HepG2 (cell line): ENCODE measurements around the gene APOD. TPM values are rescaled to one million over a fixed set of nuclear protein-coding genes. Genes with fewer than 3 reads are reported as not detected.

ENCODE experiments used
- ATAC-seq: fragments of 200-7000 bp; cut with Tn5 transposase; 3 replicates; pipeline ENCODE4 v1.9.1; 2020; ENCODE audit warnings: mild to moderate bottlenecking, moderate library complexity
- BruUV-seq: library from RNA; stranded (reverse); fragments of 400-500 nt; replicated peaks from 2 replicates; lab custom pipeline; 2021; lab: Mats Ljungman, UMichigan
- CTCF ChIA-PET: fragments of 300-600 bp; formaldehyde crosslinking; extraction: SDS; loops from one replicate; lab custom pipeline; 2021; ENCODE audit warnings: low total read pairs, inconsistent platforms, low intra/inter-chr PET ratio; lab: Yijun Ruan, JAX
- POLR2A ChIA-PET: fragments of 350-600 bp; sonication (Branson Sonifier 250); formaldehyde crosslinking; loops from one replicate; lab custom pipeline; 2020; ENCODE audit warnings: antibody characterized with exemption, inconsistent platforms; lab: Yijun Ruan, JAX
- DNase-seq: peaks from one replicate; pipeline ENCODE4 v3.0.0-alpha.2; 2015; ENCODE audit warnings: low spot score
- FAIRE-seq: peaks from 3 replicates; lab custom pipeline; 2011; peaks lifted over from hg19 to GRCh38; lab: Jason Lieb, UNC
- H2AFZ ChIP-seq: one replicate; pipeline ENCODE4 v1.6.1; 2011; ENCODE audit warnings: low read length, inconsistent platforms
- H3K27ac ChIP-seq: fragments of 300-600 bp; 3 replicates; pipeline ENCODE4 v1.8.0; 2011; ENCODE audit warnings: mixed run types, mild to moderate bottlenecking, mixed read lengths, low read length, inconsistent platforms; ENCODE audit not compliant: insufficient read depth; ENCODE audit errors: extremely low read length
- H3K27me3 ChIP-seq, 2 experiments: fragments of 200-600 bp in 1 of 2; 2 replicates in 1 of 2; 3 replicates in 1 of 2; pipeline versions ENCODE4 v1.6.0 to v1.8.0; 2011; ENCODE audit warnings: low read length in 2 of 2, mild to moderate bottlenecking in 2 of 2, moderate library complexity in 2 of 2, inconsistent platforms in 1 of 2; ENCODE audit not compliant: insufficient read depth in 2 of 2, control insufficient read depth in 1 of 2
- H3K36me3 ChIP-seq, 2 experiments: fragments of 200-600 bp in 1 of 2; replicated peaks in 1 of 2; 2 replicates in 1 of 2; 3 replicates in 1 of 2; pipeline versions ENCODE4 v1.5.1 to v1.8.0; 2011; ENCODE audit warnings: low read length in 2 of 2, inconsistent platforms in 1 of 2; ENCODE audit not compliant: insufficient read depth in 2 of 2, control insufficient read depth in 1 of 2
- H3K4me1 ChIP-seq: 2 replicates; pipeline ENCODE4 v1.5.1; 2012; ENCODE audit warnings: low read length, inconsistent platforms; ENCODE audit not compliant: insufficient read depth
- H3K4me2 ChIP-seq: 2 replicates; pipeline ENCODE4 v1.6.0; 2011; ENCODE audit warnings: low read depth, low read length, inconsistent platforms
- H3K4me3 ChIP-seq, 3 experiments: fragments of 200-600 bp in 1 of 3; sonication (generic), shearing (Covaris generic) in 1 of 3; replicated peaks in 1 of 3; 2 replicates each; pipeline ENCODE4 v1.5.1; 2011 to 2016; ENCODE audit warnings: low read length in 3 of 3, inconsistent platforms in 2 of 3, low read depth in 2 of 3, mild to moderate bottlenecking in 2 of 3, control low read depth in 1 of 3, mixed read lengths in 1 of 3; ENCODE audit not compliant: insufficient read depth in 1 of 3
- H3K79me2 ChIP-seq: one replicate; pipeline ENCODE4 v1.6.1; 2011; ENCODE audit warnings: low read length, inconsistent platforms; ENCODE audit not compliant: insufficient read depth
- H3K9ac ChIP-seq: 2 replicates; pipeline ENCODE4 v1.6.0; 2011; ENCODE audit warnings: mild to moderate bottlenecking, low read depth, low read length, inconsistent platforms; ENCODE audit not compliant: insufficient read depth
- H3K9me3 ChIP-seq: 2 replicates; pipeline ENCODE4 v1.5.1; 2012; ENCODE audit warnings: mild to moderate bottlenecking, low read length
- H4K20me1 ChIP-seq: 2 replicates; pipeline ENCODE4 v1.6.0; 2011; ENCODE audit warnings: inconsistent platforms, mild to moderate bottlenecking, low read length, moderate library complexity; ENCODE audit not compliant: insufficient read depth
- ADNP ChIP-seq: sonication (generic); formaldehyde crosslinking; IDR thresholded peaks from 2 replicates; pipeline ENCODE4 v1.4.0; 2020; ENCODE audit warnings: missing genetic modification reagents
- DNMT3B ChIP-seq: conservative IDR thresholded peaks from 2 replicates; pipeline ENCODE4 v1.6.1; 2016; ENCODE audit warnings: missing biosample characterization, control low read depth
- GFI1 ChIP-seq: sonication (generic); formaldehyde crosslinking; IDR thresholded peaks from 2 replicates; pipeline ENCODE4 v1.5.0; 2020; ENCODE audit warnings: missing genetic modification reagents, mild to moderate bottlenecking, borderline replicate concordance
- HNRNPUL1 ChIP-seq: fragments of 200-400 bp; formaldehyde crosslinking; IDR thresholded peaks from 2 replicates; pipeline ENCODE4 v1.6.1; 2017; ENCODE audit warnings: low read depth, mild to moderate bottlenecking, low read length, moderate library complexity
- HOXA7 ChIP-seq: sonication (generic); formaldehyde crosslinking; IDR thresholded peaks from 2 replicates; pipeline ENCODE4 v1.8.1; 2022; ENCODE audit warnings: mild to moderate bottlenecking, missing genetic modification reagents, moderate library complexity
- MXD4 ChIP-seq: IDR thresholded peaks from 2 replicates; pipeline ENCODE4 v1.6.1; 2016; ENCODE audit warnings: mild to moderate bottlenecking, missing biosample characterization, missing genetic modification reagents
- RELA ChIP-seq: sonication (generic); formaldehyde crosslinking; IDR thresholded peaks from 2 replicates; pipeline ENCODE4 v1.4.0; 2020; ENCODE audit warnings: missing genetic modification reagents
- ZFP36L2 ChIP-seq: sonication (generic); formaldehyde crosslinking; IDR thresholded peaks from 2 replicates; pipeline ENCODE4 v1.4.0; 2020; ENCODE audit warnings: missing genetic modification reagents
- ZKSCAN5 ChIP-seq: sonication (generic); formaldehyde crosslinking; IDR thresholded peaks from 2 replicates; pipeline ENCODE4 v1.5.1; 2020; ENCODE audit warnings: mild to moderate bottlenecking, missing genetic modification reagents
- ZNF34 ChIP-seq: sonication (generic); formaldehyde crosslinking; IDR thresholded peaks from 2 replicates; pipeline ENCODE4 v1.4.0; 2020; ENCODE audit warnings: mild to moderate bottlenecking, missing genetic modification reagents, borderline replicate concordance
- ZNF644 ChIP-seq: IDR thresholded peaks from 2 replicates; pipeline ENCODE4 v1.6.1; 2016; ENCODE audit warnings: low read depth
- WGBS: methylation state at CpG from one replicate; pipeline ENCODE4 v1.1.6; 2017; ENCODE audit warnings: low lambda C conversion rate; 5-methylcytosine and 5-hydroxymethylcytosine counted together
- in situ Hi-C: cut with HindIII; loops from 2 replicates; pipeline ENCODE4 v1.10.0; 2017; ENCODE audit warnings: low pct_unique_long_range_greater_than_20kb; ENCODE audit not compliant: extremely low pct_ligation_motif_present
- intact Hi-C: fragments of 100-400 bp; cut with micrococcal nuclease; formaldehyde crosslinking; loops from one replicate; pipeline ENCODE4 v1.10.0; 2022; ENCODE audit not compliant: unreplicated experiment
- polyA plus RNA-seq, 8 experiments: library from polyadenylated mRNA; depleted of rRNA in 3 of 8; stranded (reverse) in 7 of 8; unstranded in 1 of 8; fragments of >200 nt; fragmentation: Illumina TruSeq in 4 of 8; extraction: Trizol in 4 of 8; gene quantifications; 2 replicates each; pipeline versions ENCODE4 v1.2.1 to v1.2.3, GENCODE V29; 2011 to 2016; ENCODE audit warnings: low read depth in 4 of 8, missing spikeins in 1 of 8, mixed read lengths in 1 of 8; ENCODE audit not compliant: insufficient read depth in 1 of 8
- total RNA-seq, 5 experiments: library from RNA; depleted of rRNA; stranded (reverse); fragments of >200 nt; fragmentation: Illumina TruSeq; extraction: Trizol; gene quantifications; 2 replicates each; pipeline ENCODE4 v1.2.3, GENCODE V29; 2016; ENCODE audit warnings: low read depth in 1 of 5
- TF ChIP-seq, protein P1 (sequence below): sonication (generic); formaldehyde crosslinking; IDR thresholded peaks from 2 replicates; pipeline ENCODE4 v1.4.0; 2020; ENCODE audit warnings: mild to moderate bottlenecking, missing genetic modification reagents
- TF ChIP-seq, protein P2 (sequence below): sonication (generic); formaldehyde crosslinking; IDR thresholded peaks from 2 replicates; pipeline ENCODE4 v1.5.1; 2020; ENCODE audit warnings: missing genetic modification reagents, mild to moderate bottlenecking, borderline replicate concordance

Gene APOD
- total and polyA plus RNA-seq, 2 of the 13 experiments (the other 11 are each of a cell fraction or from before 2014, with no cell fraction given), result not detected

DNA sequence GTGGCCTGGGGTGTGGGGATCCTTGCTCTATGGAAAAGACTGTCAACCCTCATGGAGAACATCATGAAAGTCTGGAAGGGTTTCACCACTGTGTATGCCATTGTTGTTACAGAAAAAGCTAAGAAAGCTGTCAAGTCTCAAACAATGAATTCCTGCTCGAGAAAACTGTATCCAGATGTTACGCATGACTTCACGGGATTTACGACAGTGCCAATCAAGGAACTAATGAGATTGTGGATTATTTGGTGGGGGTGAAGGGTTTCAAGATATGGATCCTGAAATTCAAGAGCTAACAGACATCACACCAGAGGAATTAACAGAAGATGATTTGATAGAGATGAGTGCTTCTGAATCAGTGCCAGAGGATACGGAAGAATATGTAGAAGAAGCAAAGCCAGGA is 48.4 kb downstream of the APOD start:
- Histone ChIP-seq H2AFZ (no peak overlapping the region), H3K9me3 (no peaks in the 10 kb centered on the region), H3K9ac (no peak overlapping the region), H3K4me3 (no peak overlapping the region), H3K27me3 (no peaks in the 10 kb centered on the region), H3K4me1 (peaks cover 24% of the 10 kb centered on the region), H3K79me2 (peaks cover 89% of the 10 kb centered on the region), H3K4me2 (no peak overlapping the region), H3K27ac (no peak overlapping the region), H3K36me3 (peaks cover 1 to 6% of the 10 kb centered on the region in 2 experiments; a peak in 4 of 5 replicates), H4K20me1 (peaks cover 35% of the 10 kb centered on the region)
- intact Hi-C loops, result no loop called here
- CTCF ChIA-PET, result no interaction called here
- no peak for FAIRE-seq
- TF ChIP-seq ZFP36L2 (CRISPR knock-in tag), result no peak
- over 99% methylated on average over 5 of the region's 5 CpGs for WGBS
- no peak for ATAC-seq
- no peak for DNase-seq
- POLR2A ChIA-PET, result no interaction called here
- no TSS peak for BruUV-seq
- in situ Hi-C loops, result loop anchor here (5.0 kb wide), 1 partner anchor 263 kb away; the partner anchor contains the start of gene XXYLT1

DNA sequence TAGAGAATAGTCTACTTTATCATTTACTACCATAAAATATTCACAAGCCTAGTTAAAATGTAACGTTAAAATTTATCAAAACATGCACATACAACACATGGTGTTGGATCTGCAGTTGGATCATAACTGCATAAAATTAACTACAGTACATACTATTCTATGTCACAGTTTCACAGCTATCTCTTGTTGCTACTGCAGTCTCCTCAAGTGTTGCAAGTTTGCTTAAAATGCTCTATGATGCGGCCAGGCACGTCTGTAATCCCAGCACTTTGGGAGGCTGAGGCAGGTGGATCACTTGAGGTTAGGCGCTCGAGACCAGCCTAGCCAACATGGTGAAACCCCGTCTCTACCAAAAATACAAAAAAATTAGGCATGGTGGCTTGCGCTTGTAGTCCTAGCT is 50.9 kb downstream of the APOD start:
- H3K9me3 ChIP-seq, result no peaks in the 10 kb centered on the region
- FAIRE-seq (no peak), ATAC-seq (no peak), DNase-seq (no peak)
- peaks cover 1 to 13% of the 10 kb centered on the region in 2 experiments; a peak in 4 of 5 replicates for H3K36me3 ChIP-seq
- H3K27me3 ChIP-seq, result no peaks in the 10 kb centered on the region
- CTCF ChIA-PET, result no interaction called here
- H3K9ac ChIP-seq, result no peak overlapping the region
- peaks cover 21% of the 10 kb centered on the region for H4K20me1 ChIP-seq
- TF ChIP-seq ZNF644 (no peak), ZNF34 (CRISPR knock-in tag) (no peak), RELA (CRISPR knock-in tag) (no peak), HNRNPUL1 (no peak), MXD4 (no peak), ADNP (CRISPR knock-in tag) (no peak), DNMT3B (no peak), HOXA7 (no peak), ZKSCAN5 (CRISPR knock-in tag) (no peak), GFI1 (CRISPR knock-in tag) (no peak)
- TF ChIP-seq, protein P1, sequence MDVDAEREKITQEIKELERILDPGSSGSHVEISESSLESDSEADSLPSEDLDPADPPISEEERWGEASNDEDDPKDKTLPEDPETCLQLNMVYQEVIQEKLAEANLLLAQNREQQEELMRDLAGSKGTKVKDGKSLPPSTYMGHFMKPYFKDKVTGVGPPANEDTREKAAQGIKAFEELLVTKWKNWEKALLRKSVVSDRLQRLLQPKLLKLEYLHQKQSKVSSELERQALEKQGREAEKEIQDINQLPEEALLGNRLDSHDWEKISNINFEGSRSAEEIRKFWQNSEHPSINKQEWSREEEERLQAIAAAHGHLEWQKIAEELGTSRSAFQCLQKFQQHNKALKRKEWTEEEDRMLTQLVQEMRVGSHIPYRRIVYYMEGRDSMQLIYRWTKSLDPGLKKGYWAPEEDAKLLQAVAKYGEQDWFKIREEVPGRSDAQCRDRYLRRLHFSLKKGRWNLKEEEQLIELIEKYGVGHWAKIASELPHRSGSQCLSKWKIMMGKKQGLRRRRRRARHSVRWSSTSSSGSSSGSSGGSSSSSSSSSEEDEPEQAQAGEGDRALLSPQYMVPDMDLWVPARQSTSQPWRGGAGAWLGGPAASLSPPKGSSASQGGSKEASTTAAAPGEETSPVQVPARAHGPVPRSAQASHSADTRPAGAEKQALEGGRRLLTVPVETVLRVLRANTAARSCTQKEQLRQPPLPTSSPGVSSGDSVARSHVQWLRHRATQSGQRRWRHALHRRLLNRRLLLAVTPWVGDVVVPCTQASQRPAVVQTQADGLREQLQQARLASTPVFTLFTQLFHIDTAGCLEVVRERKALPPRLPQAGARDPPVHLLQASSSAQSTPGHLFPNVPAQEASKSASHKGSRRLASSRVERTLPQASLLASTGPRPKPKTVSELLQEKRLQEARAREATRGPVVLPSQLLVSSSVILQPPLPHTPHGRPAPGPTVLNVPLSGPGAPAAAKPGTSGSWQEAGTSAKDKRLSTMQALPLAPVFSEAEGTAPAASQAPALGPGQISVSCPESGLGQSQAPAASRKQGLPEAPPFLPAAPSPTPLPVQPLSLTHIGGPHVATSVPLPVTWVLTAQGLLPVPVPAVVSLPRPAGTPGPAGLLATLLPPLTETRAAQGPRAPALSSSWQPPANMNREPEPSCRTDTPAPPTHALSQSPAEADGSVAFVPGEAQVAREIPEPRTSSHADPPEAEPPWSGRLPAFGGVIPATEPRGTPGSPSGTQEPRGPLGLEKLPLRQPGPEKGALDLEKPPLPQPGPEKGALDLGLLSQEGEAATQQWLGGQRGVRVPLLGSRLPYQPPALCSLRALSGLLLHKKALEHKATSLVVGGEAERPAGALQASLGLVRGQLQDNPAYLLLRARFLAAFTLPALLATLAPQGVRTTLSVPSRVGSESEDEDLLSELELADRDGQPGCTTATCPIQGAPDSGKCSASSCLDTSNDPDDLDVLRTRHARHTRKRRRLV (CRISPR knock-in tag), result no peak
- TF ChIP-seq, protein P2, sequence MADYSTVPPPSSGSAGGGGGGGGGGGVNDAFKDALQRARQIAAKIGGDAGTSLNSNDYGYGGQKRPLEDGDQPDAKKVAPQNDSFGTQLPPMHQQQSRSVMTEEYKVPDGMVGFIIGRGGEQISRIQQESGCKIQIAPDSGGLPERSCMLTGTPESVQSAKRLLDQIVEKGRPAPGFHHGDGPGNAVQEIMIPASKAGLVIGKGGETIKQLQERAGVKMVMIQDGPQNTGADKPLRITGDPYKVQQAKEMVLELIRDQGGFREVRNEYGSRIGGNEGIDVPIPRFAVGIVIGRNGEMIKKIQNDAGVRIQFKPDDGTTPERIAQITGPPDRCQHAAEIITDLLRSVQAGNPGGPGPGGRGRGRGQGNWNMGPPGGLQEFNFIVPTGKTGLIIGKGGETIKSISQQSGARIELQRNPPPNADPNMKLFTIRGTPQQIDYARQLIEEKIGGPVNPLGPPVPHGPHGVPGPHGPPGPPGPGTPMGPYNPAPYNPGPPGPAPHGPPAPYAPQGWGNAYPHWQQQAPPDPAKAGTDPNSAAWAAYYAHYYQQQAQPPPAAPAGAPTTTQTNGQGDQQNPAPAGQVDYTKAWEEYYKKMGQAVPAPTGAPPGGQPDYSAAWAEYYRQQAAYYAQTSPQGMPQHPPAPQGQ (CRISPR knock-in tag), result no peak
- H3K4me1 ChIP-seq, result peaks cover 2% of the 10 kb centered on the region
- WGBS, result 93% methylated on average over 7 of the region's 7 CpGs
- intact Hi-C loops (no loop called here), in situ Hi-C loops (no loop called here)
- no peak overlapping the region for H3K27ac ChIP-seq
- peaks cover 75% of the 10 kb centered on the region for H3K79me2 ChIP-seq
- BruUV-seq, result no TSS peak
- H3K4me2 ChIP-seq, result no peak overlapping the region
- H3K4me3 ChIP-seq, result no peak overlapping the region
- POLR2A ChIA-PET, result interaction anchor here (3.3 kb wide), 1 partner anchor 10 kb away, joined by 9 read pairs; the partner anchor contains the start of gene PPP1R2
- no peak overlapping the region for H2AFZ ChIP-seq
